Activated naive CD4-positive, alpha-beta T cell (primary cell): ENCODE data around the gene RGS7.
"Not testable (repeated sequence)": the region's sequence is repeated elsewhere in the genome, so short reads cannot be mapped to it uniquely, and the experiment has no call there.

Experiments used
- DNase-seq, 4 experiments: peaks; one replicate each; lab custom pipeline; 2025; lab: John Stamatoyannopoulos, UW

Gene RGS7

GRCh38 chr1:241331328-241332036 lies 25.5 kb downstream of the RGS7 start:
- no peak for DNase-seq

GRCh38 chr1:241330619-241331327 lies 26.2 kb downstream of the RGS7 start:
- no peak for DNase-seq

- no peak for DNase-seq
Measured at GRCh38 chr1:241325456-241325855, 31.5 kb downstream of the RGS7 start.

- DNase-seq, result no peak
Measured at GRCh38 chr1:241323514-241324195, 33.4 kb downstream of the RGS7 start.

- DNase-seq, result no peak
Measured at GRCh38 chr1:241317676-241318075, 39.3 kb downstream of the RGS7 start.

- no peak for DNase-seq
Measured at GRCh38 chr1:241316372-241316771, 40.6 kb downstream of the RGS7 start.

GRCh38 chr1:241311056-241311746 lies 45.8 kb downstream of the RGS7 start:
- no peak for DNase-seq

GRCh38 chr1:241310451-241310850 lies 46.6 kb downstream of the RGS7 start:
- no peak for DNase-seq

- DNase-seq, result no peak
Measured at GRCh38 chr1:241309651-241310050, 47.4 kb downstream of the RGS7 start.

- no peak for DNase-seq
Measured at GRCh38 chr1:241308471-241308870, 48.5 kb downstream of the RGS7 start.

GRCh38 chr1:241308011-241308410 lies 49.0 kb downstream of the RGS7 start:
- no peak for DNase-seq

GRCh38 chr1:241306125-241306790 lies 50.7 kb downstream of the RGS7 start:
- DNase-seq, result no peak

- not testable (repeated sequence) for DNase-seq
Measured at GRCh38 chr1:241302024-241302423, 55.0 kb downstream of the RGS7 start.

GRCh38 chr1:241299347-241299746 lies 57.7 kb downstream of the RGS7 start:
- DNase-seq, result no peak

GRCh38 chr1:241292973-241293372 lies 64.0 kb downstream of the RGS7 start:
- DNase-seq, result no peak

GRCh38 chr1:241291548-241291947 lies 65.5 kb downstream of the RGS7 start:
- not testable (repeated sequence) for DNase-seq

GRCh38 chr1:241286486-241286885 lies 70.5 kb downstream of the RGS7 start:
- DNase-seq, result no peak

GRCh38 chr1:241276391-241276790 lies 80.6 kb downstream of the RGS7 start:
- no peak for DNase-seq

GRCh38 chr1:241275981-241276380 lies 81.0 kb downstream of the RGS7 start:
- DNase-seq, result no peak

- no peak for DNase-seq
Measured at GRCh38 chr1:241275226-241275625, 81.8 kb downstream of the RGS7 start.

GRCh38 chr1:241274693-241275092 lies 82.3 kb downstream of the RGS7 start:
- DNase-seq, result no peak

- DNase-seq, result no peak
Measured at GRCh38 chr1:241272828-241273227, 84.2 kb downstream of the RGS7 start.
